ENCODE measurements around the gene DDX24. TPM values are rescaled to one million over a fixed set of nuclear protein-coding genes. Genes with fewer than 3 reads are reported as not detected.

Gene DDX24
- total RNA-seq, 1 donor from 2014 or later, result 65.8 TPM

DNA sequence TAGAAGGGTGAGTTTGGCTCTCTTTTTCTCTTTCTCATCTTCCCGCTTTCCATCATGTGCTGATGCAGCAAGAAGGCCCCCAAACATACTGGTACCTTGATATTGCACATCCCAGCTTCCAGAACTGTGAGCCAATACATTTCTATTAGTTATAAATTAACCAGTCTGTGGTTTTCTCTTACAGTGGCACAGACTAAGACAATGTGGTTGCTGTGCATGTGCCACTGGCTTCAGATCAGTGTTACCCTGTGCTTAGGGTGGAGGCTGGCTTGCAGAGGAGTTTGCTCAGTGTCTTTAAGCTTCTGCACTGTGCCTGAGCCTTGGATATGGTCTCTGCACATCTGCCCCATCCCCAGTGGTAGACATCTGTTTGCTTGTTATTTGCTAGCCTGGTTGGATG, 42.9 kb upstream of the DDX24 start:
- FAIRE-seq, result no peak
- H3K4me3 ChIP-seq (ENCODE audit: low read depth, low read length), result no peak overlapping the region
- TF ChIP-seq, protein P1, sequence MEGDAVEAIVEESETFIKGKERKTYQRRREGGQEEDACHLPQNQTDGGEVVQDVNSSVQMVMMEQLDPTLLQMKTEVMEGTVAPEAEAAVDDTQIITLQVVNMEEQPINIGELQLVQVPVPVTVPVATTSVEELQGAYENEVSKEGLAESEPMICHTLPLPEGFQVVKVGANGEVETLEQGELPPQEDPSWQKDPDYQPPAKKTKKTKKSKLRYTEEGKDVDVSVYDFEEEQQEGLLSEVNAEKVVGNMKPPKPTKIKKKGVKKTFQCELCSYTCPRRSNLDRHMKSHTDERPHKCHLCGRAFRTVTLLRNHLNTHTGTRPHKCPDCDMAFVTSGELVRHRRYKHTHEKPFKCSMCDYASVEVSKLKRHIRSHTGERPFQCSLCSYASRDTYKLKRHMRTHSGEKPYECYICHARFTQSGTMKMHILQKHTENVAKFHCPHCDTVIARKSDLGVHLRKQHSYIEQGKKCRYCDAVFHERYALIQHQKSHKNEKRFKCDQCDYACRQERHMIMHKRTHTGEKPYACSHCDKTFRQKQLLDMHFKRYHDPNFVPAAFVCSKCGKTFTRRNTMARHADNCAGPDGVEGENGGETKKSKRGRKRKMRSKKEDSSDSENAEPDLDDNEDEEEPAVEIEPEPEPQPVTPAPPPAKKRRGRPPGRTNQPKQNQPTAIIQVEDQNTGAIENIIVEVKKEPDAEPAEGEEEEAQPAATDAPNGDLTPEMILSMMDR (IDR thresholded peaks at IDR 0.05; ENCODE audit: insufficient read depth, low read length, severe bottlenecking), result no peak
- DNase-seq (ENCODE audit: low read depth), result no peak
- no peaks in the 10 kb centered on the region for H3K27me3 ChIP-seq (ENCODE audit: control insufficient read depth, insufficient read depth, low read length)
- peaks cover 3% of the 10 kb centered on the region for H3K36me3 ChIP-seq (ENCODE audit: control insufficient read depth, insufficient read depth, low read length)

DNA sequence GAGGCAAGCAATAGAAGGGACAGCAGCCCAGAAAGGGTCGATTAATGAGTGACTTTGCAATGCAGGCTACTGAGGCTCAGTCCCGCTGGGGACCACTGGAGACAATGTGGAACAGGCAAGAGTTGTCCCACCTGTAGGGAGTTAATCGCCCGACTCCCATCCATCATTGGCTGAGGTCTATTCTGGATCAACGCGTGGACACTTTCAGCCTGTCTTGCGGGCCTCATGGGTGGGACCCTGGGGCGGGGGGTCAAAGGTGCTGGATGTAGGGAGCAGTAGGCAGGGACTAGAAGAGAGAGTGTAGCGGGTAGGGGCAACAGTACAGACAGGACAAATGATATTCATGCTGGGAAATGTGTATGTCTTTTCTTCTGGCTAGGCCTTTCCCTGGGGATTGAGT, 42.3 kb upstream of the DDX24 start:
- H3K36me3 ChIP-seq (ENCODE audit: control insufficient read depth, insufficient read depth, low read length), result peaks cover 3% of the 10 kb centered on the region
- H3K4me3 ChIP-seq (ENCODE audit: low read depth, low read length), result no peak overlapping the region
- no peaks in the 10 kb centered on the region for H3K27me3 ChIP-seq (ENCODE audit: control insufficient read depth, insufficient read depth, low read length)
- FAIRE-seq (no peak), DNase-seq (ENCODE audit: low read depth) (no peak)
- TF ChIP-seq, protein P1 (IDR thresholded peaks at IDR 0.05; ENCODE audit: insufficient read depth, low read length, severe bottlenecking), result no peak

DNA sequence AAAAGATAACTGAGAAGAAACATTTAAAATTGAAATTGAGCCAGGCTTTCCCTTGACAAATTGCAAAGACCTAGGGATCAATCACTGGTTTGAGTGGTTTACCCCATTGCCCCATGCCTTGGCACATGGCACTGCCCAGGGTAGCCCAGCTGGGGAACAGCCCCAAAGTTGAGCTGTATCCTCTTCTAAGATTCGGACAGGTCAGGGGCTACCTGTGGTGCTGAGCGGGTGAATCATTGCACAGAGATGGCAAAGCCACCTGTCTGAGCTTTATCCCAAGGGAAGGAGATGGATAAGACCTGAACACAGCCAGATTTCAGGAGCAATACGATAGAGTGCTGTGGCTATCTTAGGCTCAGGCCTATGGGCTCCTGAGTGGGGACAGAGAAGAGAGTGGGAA, 41.4 kb upstream of the DDX24 start:
- Histone ChIP-seq H3K4me3 (ENCODE audit: low read depth, low read length) (no peak overlapping the region), H3K36me3 (ENCODE audit: control insufficient read depth, insufficient read depth, low read length) (no peaks in the 10 kb centered on the region), H3K27me3 (ENCODE audit: control insufficient read depth, insufficient read depth, low read length) (no peaks in the 10 kb centered on the region)
- TF ChIP-seq, protein P1 (IDR thresholded peaks at IDR 0.05; ENCODE audit: insufficient read depth, low read length, severe bottlenecking), result no peak
- FAIRE-seq, result no peak
- DNase-seq (ENCODE audit: low read depth), result no peak

DNA sequence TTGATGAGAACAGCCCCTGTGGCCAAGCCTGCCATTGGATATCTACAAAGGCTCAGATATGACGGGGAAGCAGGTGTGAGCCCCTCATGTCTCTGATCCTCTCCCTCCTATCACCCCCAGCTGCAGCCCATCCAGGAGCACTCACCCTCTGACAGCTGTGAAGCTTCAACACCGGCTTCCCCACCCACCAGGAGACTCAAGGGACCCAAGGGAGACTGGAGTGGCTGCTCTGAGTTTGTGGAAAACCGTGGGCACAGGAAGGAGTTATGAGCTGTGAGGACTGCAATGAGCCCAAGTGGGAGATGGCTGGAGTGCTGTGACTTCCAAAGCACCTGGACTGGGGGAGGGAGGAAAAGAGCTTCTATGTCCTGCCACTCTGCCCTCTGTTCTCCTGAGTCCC, 40.5 kb upstream of the DDX24 start:
- DNase-seq (ENCODE audit: low read depth) (no peak), FAIRE-seq (no peak)

DNA sequence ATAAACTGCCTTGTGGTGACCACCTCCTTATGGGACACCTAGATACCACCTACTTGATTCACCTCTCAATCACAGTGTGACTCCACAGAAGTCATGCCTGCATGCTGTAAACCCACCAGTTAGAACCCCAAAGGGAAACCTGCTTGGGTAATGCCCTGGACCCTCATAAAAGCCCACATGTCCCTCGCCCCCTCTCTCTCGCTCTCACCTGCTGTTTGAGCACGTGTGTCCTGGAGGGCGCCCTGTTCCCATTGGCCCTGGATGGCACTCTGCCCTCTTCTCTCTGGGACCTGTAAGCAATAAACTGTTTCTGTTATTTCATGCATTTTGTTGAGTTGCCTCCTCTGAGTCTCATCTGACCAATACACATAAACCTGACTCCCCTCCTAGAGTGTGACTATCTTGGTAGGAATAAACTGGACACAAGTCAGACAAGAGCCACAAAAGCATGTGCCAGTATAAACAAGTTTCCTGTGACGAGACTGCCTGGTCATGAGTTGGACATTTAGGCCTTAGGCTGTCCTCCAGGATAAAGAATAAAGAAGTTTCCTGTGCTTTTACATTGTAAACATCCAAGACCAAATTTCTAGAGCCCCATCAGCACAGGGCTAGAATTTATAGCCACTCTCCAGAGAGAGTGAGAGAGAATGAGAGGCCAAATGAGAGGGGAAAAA, 39.8 kb upstream of the DDX24 start:
- TF ChIP-seq, protein P1 (IDR thresholded peaks at IDR 0.05; ENCODE audit: insufficient read depth, low read length, severe bottlenecking), result no peak
- H3K4me3 ChIP-seq (ENCODE audit: low read depth, low read length), result no peak overlapping the region
- no peaks in the 10 kb centered on the region for H3K36me3 ChIP-seq (ENCODE audit: control insufficient read depth, insufficient read depth, low read length)
- peaks cover 3% of the 10 kb centered on the region for H3K27me3 ChIP-seq (ENCODE audit: control insufficient read depth, insufficient read depth, low read length)
- peak; percentile 53 for DNase-seq (ENCODE audit: low read depth)
- FAIRE-seq, result peak; percentile 93

More for the DNA sequence above, 40.5 kb upstream of the DDX24 start:
- no peaks in the 10 kb centered on the region for H3K36me3 ChIP-seq (ENCODE audit: control insufficient read depth, insufficient read depth, low read length)
- no peak overlapping the region for H3K4me3 ChIP-seq (ENCODE audit: low read depth, low read length)
- peaks cover 2% of the 10 kb centered on the region for H3K27me3 ChIP-seq (ENCODE audit: control insufficient read depth, insufficient read depth, low read length)
- TF ChIP-seq, protein P1 (IDR thresholded peaks at IDR 0.05; ENCODE audit: insufficient read depth, low read length, severe bottlenecking), result no peak

DNA sequence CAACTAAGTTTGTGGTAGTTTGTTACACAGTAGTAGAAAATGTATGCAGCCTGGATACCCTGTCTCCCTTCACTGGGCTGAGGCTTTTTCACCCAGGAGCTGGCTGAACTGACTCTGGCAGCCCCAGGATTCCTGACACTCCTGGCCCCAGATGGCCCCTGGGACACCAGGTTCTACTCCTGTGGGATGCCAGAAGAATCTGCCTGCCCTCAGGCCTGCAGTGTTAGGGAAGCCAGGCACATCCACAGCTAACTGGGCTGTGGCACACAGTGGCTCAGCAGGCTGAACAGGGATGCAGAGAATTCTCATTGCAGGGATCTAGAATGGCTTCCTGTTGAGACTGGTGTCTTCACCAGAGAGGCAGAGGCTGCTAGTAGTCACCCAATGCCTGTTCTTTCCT, 38.1 kb upstream of the DDX24 start:
- no peaks in the 10 kb centered on the region for H3K36me3 ChIP-seq (ENCODE audit: control insufficient read depth, insufficient read depth, low read length)
- TF ChIP-seq, protein P1 (IDR thresholded peaks at IDR 0.05; ENCODE audit: insufficient read depth, low read length, severe bottlenecking), result no peak
- peaks cover 3% of the 10 kb centered on the region for H3K27me3 ChIP-seq (ENCODE audit: control insufficient read depth, insufficient read depth, low read length)
- H3K4me3 ChIP-seq (ENCODE audit: low read depth, low read length), result no peak overlapping the region
- no peak for FAIRE-seq
- no peak for DNase-seq (ENCODE audit: low read depth)
